T47D (cell line): ENCODE measurements around the gene NQO1.
"Not testable (repeated sequence)": the region's sequence is repeated elsewhere in the genome, so short reads cannot be mapped to it uniquely, and the experiment has no call there.

Source experiments
- DNase-seq, 2 experiments: peaks; one replicate each; pipeline versions ENCODE4 v3.0.0 to v3.0.0-alpha.2; 2011 to 2012; ENCODE audit warnings: low read depth in 1 of 2, low spot score in 1 of 2
- JUND ChIP-seq: IDR thresholded peaks from 2 replicates; pipeline ENCODE4 v1.6.1; 2012; ENCODE audit warnings: low read depth
- in situ Hi-C: cut with HindIII; loops from 2 replicates; pipeline ENCODE4 v1.10.0; 2016; ENCODE audit warnings: low sequenced_read_pairs, low pct_unique_long_range_greater_than_20kb

The NQO1 gene

DNA sequence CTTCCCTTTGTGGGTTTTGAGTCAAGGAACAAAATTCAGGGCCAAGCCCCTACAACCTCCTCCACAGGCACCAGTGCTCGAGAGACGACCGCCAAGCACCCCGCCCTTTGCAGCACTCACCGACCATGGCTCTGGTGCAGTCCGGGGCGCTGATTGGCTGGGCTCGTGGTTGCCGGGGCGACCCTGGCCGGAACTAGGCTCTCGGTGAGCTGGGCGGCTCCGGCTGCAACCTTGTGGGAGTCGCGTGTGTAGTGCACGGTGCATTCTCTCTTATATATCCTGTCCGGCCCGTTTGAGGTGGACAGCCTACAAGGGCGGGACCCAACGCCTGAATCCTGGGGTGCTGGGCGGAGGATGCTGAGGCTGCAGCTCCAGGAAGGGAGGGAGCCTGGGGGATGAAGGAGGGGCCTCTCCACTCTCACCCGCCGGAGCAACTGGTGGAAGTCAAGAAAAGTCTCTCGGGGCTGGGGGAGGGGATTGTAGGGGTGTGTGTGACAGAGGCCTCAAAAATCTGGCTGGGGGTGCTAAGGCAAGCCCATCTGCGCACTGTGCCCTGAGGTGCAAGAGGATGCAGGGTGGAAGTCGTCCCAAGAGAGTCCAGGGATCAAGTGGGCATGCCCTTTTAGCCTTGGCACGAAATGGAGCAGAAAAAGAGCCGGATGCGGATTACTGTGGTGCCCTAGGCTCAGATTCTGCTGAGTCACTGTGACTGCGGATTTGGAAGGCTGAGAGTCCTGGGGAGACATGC, at the start of gene NQO1:
TSS of gene NQO1 (minus strand) at position 248 of the 748 bp plus-strand sequence. CDS start at position 127, 121 bp downstream.
- in situ Hi-C loops: no loop called here
- TF ChIP-seq JUND: no peak
- DNase-seq: peak; percentile 78 to 100

DNA sequence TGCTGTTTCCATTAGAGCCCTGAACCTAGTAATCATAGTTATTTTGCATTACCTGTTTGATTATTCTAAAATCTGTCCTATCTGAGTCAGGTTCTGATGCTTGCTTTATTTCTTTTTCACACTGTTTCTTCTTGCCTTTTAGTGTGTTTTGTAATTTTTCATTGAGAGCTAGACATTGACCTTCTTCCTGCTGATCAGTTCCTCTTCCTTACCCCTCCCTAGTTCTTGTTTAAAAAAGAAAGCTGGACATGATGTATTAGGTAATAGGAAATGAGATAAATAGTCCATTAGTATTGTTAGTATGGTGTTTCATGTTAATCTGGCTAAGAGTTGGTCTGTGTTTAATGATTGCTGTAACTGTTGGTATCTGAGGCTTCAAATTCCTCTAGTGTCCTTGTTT, 49.2 kb upstream of the NQO1 start:
- in situ Hi-C loops: no loop called here
- TF ChIP-seq JUND: no peak
- DNase-seq: no peak

DNA sequence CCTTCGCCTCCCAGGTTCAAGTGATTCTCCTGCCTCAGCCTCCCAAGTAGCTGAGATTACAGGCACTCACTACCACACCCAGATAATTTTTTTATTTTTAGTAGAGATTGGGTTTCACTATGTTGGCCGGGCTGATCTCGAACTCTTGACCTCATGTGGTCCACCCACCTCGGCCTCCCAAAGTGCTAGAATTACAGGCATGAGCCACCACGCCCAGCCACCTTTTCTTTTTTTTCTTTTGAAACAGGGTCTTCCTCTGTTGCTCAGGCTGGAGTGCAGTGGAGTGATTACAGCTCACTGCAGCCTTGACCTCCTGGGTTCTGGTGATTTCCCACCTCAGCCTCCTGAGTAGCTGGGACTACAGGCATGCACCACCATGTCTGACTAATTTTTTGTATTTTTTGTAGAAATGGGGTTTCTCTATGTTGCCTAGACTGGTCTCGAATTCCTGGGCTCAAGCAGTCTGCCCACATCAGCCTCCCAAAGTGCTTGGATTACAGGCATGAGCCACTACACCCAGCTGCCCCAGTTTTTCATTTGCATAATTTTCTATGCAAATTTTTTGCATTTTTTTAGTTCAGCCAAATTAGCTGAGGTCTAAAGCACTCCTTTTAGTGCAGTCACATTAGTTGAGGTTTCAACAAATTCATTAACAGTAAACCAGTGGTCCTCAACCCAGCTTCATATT, 47.0 kb upstream of the NQO1 start:
- no peak for DNase-seq
- no peak for TF ChIP-seq JUND
- in situ Hi-C loops: no loop called here

DNA sequence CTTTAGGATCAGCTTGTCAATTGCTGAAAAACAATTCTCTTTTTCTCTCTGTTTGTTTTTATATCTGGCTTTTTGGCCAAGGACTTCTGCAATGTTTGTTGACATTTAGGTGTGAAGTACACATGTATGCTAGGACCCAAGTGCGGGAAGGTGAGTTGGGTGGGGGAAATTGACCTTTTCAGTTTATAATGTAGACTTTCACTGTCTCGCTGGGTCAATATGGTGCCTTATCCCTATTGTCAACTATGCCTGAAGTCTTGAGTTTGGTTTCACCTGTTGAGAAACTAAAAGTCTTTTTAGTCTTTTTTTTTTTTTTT, 45.2 kb upstream of the NQO1 start:
- TF ChIP-seq JUND: no peak
- DNase-seq: no peak
- in situ Hi-C loops: no loop called here

DNA sequence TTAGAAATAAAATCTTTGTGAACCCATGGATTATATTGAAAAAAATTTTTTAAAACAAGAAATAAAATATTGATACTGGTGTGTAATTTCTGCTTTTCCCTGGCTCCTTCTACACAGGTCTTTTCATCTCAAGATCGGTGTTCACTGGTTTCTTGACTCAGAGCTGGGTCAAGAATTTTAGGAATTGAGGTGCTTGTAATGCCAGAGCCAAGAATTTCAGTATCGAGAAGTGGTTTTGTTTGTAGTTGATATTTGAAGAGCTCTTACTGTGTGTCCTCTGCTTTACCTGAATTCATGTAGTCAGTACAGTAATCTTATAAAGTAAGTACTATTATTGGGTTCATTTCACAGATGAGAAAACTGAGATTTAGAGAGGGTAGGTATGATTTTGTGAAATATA, 43.0 kb upstream of the NQO1 start:
- in situ Hi-C loops: no loop called here
- no peak for TF ChIP-seq JUND
- peak in 1 of 2 experiments; percentile 48 for DNase-seq

DNA sequence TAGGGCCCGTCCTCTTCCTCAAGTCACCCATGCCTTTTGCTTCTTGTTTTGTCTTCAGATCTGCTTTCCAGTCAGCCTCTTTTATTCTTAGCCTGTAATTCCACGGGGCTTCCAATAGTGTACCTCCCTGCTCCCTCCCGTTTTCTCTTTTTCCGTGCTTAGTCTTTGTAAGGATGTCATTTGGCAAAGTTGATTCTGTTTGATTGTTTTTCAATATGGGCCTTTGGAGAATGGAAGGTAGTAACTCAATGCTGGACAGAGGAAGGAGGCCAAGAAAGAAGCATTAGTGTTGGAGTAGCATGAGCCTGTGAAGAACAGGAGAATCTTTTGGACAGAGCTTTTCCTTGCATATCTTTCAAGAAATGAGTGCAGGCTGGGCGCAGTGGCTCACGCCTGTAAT, 42.3 kb upstream of the NQO1 start:
- TF ChIP-seq JUND: no peak
- DNase-seq: no peak
- in situ Hi-C loops: no loop called here

DNA sequence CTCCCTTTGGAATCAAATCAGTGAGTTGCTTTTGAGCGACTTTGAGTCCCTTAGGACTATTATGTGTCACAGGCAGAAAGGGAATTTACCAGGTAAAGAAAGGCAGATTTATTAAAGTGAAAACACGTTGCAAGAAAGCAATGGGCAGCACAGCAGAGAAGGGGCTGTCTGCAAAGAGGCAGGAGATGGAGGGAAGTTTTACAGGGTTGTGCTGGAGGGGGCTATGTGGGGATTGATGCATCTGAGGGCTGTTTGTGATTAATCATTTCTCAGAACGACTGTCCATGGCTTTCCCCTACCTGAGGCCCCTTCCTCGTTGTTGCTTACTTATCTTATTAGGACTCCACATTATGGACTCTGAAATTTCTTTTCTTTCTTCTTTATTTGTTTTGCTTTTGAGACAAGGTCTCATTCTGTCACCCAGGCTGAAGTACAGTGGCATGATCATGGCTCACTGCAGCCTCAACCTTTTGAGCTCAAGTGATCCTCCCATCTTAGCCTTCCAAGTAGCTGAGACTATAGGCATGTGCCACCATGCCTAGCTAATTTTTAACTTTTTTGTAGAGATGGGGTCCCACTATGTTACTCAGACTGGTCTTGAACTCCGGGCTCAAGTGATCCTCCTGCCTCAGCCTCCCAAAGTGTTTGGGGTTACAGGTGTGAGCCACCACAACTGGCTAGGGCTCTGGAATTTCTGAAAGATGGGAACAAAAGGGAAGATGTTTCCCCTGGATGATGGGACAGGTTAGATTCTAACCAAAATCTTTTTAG, 41.3 kb upstream of the NQO1 start:
- TF ChIP-seq JUND: no peak
- in situ Hi-C loops: no loop called here
- no peak for DNase-seq

DNA sequence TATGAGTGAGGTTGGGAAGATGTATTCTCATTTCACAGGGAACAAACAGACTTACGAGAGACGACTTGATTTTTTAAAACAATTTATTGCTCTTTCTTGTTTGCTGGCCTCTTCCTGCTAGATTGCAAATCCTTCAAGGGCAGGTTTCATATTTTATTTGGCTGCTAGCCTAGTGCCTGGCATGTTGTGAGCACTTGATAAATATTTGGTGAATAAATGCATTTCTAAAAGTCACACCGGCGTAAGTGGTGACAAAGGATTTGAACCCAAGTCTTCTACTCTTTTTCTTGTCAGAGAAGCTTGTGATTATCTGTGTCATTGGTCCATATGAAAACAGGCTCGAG, 37.2 kb upstream of the NQO1 start:
- TF ChIP-seq JUND: no peak
- peak in 1 of 2 experiments; percentile 23 for DNase-seq
- in situ Hi-C loops: no loop called here

DNA sequence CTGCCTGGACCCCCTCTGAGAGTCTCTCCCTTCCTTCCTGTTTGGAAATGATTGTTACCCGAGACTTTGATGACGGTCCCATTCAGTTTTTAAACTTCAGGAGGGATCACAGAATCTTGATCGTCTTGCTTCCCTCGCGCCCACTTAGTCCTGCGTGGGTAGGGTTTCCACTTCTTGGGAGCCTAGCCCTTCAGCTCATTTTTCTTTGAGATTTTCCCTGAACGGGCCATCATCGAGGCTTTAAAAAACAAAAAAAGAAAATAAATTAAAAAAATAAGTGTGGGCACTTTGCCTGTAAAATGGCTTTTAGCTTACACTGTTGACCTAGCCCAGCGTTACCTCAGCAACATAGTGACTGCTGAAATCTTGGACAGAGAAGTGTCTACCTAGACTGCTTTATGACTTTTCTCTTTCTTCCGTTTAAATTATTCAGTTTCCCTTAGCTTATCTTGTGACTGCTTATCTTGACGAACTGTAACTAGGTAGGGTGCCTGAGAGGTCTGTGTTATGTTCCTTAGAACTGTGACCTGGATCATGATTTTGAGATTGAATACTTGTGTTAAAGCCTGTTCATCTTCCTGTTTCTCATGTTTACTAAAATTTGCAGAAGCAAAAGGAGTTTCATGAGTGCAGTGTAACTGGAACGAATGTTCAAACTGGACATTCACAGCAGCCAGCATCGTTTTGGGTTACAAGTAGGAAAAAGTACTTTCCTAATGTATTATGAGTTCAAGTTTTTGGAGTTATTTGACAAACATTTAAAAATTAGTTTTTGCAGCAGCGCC, 36.6 kb upstream of the NQO1 start:
- TF ChIP-seq JUND: no peak
- peak in 1 of 2 experiments; percentile 37 for DNase-seq
- in situ Hi-C loops: no loop called here

DNA sequence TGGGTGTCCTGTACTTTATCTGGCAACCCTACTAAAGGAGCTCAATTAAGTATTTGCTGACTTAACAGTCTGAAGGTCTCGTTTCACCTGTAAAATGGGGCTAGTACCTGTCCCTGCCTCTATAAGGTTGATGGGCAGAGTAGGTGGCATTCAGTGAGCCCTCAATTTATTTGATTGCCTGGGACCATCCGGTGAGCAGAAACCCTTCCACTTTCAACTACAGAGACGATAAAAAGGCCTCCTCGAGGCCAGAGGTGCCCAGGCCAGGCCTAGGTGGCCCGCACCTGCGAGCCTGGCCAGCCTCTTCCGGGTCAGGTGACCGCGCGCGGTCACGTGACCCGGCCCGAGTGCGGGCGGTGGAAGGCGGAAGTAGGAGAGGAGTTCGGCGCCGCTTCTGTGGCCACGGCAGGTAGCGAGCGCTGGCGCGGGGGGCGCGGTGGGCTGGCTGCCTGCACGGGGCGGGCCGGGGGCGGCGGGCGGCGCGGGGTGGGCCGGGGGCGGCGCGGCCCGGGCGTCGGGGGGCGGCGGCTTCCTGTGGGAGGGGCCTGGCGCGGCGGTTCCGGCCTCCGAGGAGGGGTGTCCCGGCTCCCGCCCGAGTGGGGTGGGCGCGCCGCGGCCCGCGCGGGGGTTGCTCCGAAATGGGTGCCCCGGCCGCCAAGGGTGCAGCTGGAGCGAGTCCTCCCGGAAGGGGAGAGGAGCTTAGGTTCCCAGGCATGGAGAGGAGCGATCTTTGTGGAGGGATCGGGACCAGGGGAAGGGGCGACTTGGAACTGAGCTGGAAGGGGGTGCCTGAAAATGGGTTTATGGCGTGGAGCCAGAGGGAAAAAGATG, 35.8 kb upstream of the NQO1 start, which contains the start of gene WWP2:
TSS of gene WWP2 (plus strand) at position 350 of the 831 bp plus-strand sequence. CDS start 24,679 bp downstream, outside the sequence.
- DNase-seq: peak; percentile 67 to 88

DNA sequence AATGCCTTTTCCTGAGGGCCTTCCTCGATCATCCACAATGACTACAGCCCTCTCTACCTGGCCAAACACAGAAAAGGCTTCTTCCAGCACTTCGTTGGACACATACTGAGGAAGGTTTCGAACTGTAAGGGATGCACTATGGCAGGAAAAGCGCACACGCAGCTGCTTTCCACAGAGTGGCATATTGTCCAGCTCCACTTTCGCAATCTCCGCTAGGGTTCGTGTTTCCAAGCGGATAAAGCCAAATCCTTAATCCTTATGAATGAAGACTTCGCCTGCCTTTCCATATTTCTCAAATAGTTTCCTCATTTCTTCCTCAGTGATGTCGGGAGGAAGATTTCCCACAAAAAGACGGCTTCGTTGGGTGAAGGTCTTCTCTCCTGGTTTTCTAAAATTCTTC, 31.0 kb upstream of the NQO1 start:
- DNase-seq, in situ Hi-C loops: not testable (repeated sequence)

More for the DNA sequence above, 35.8 kb upstream of the NQO1 start, which contains the start of gene WWP2:
- in situ Hi-C loops: no loop called here
- no peak for TF ChIP-seq JUND
